ENCODE measurements around the gene ITGB1.
"Not testable (repeated sequence)": the region's sequence is repeated elsewhere in the genome, so short reads cannot be mapped to it uniquely, and the experiment has no call there.

The ITGB1 gene

GRCh38 chr10:32995751-32996150 is 37.7 kb upstream of the ITGB1 start:
- no peak overlapping the region for H3K4me3 ChIP-seq (ENCODE audit: low read depth, low read length)
- no peaks in the 10 kb centered on the region for H3K4me1 ChIP-seq
- no peaks in the 10 kb centered on the region for H3K27me3 ChIP-seq
- H3K9me3 ChIP-seq, result no peaks in the 10 kb centered on the region
- no peak for TF ChIP-seq CTCF (IDR thresholded peaks at IDR 0.05; ENCODE audit: low read depth, low read length)
- DNase-seq, result no peak
- H3K36me3 ChIP-seq, result no peaks in the 10 kb centered on the region

GRCh38 chr10:32995066-32995622 is 37.1 kb upstream of the ITGB1 start:
- Histone ChIP-seq H3K27me3 (no peaks in the 10 kb centered on the region), H3K9me3 (no peaks in the 10 kb centered on the region), H3K4me3 (ENCODE audit: low read depth, low read length) (no peak overlapping the region), H3K4me1 (no peaks in the 10 kb centered on the region), H3K36me3 (no peaks in the 10 kb centered on the region)
- no peak for DNase-seq
- TF ChIP-seq CTCF (IDR thresholded peaks at IDR 0.05; ENCODE audit: low read depth, low read length), result no peak

- H3K4me1 ChIP-seq; DNase-seq; H3K4me3 ChIP-seq (ENCODE audit: low read depth, low read length); H3K9me3 ChIP-seq; H3K36me3 ChIP-seq; H3K27me3 ChIP-seq: not testable (repeated sequence)
Measured at GRCh38 chr10:32994632-32995031, 36.6 kb upstream of the ITGB1 start.

- not testable (repeated sequence) for H3K4me1 ChIP-seq; H3K36me3 ChIP-seq; H3K9me3 ChIP-seq; H3K4me3 ChIP-seq (ENCODE audit: low read depth, low read length); DNase-seq; H3K27me3 ChIP-seq
Measured at GRCh38 chr10:32992310-32992709, 34.3 kb upstream of the ITGB1 start.

GRCh38 chr10:32990811-32991210 is 32.8 kb upstream of the ITGB1 start:
- no peak for TF ChIP-seq CTCF (IDR thresholded peaks at IDR 0.05; ENCODE audit: low read depth, low read length)
- no peak for DNase-seq
- H3K4me1 ChIP-seq, result no peaks in the 10 kb centered on the region
- H3K9me3 ChIP-seq, result no peaks in the 10 kb centered on the region
- H3K36me3 ChIP-seq, result no peaks in the 10 kb centered on the region
- H3K27me3 ChIP-seq, result no peaks in the 10 kb centered on the region
- H3K4me3 ChIP-seq (ENCODE audit: low read depth, low read length), result no peak overlapping the region

- no peaks in the 10 kb centered on the region for H3K9me3 ChIP-seq
- no peak for TF ChIP-seq CTCF (IDR thresholded peaks at IDR 0.05; ENCODE audit: low read depth, low read length)
- H3K4me1 ChIP-seq, result peaks cover 3% of the 10 kb centered on the region
- H3K27me3 ChIP-seq, result no peaks in the 10 kb centered on the region
- H3K36me3 ChIP-seq, result no peaks in the 10 kb centered on the region
- no peak overlapping the region for H3K4me3 ChIP-seq (ENCODE audit: low read depth, low read length)
- no peak for DNase-seq
Measured at GRCh38 chr10:32988604-32989003, 30.6 kb upstream of the ITGB1 start.

GRCh38 chr10:32987172-32987571 is 29.1 kb upstream of the ITGB1 start:
- Histone ChIP-seq H3K4me1 (peaks cover 11% of the 10 kb centered on the region), H3K4me3 (ENCODE audit: low read depth, low read length) (no peak overlapping the region), H3K36me3 (no peaks in the 10 kb centered on the region), H3K9me3 (no peaks in the 10 kb centered on the region), H3K27me3 (no peaks in the 10 kb centered on the region)
- TF ChIP-seq CTCF (IDR thresholded peaks at IDR 0.05; ENCODE audit: low read depth, low read length), result no peak
- DNase-seq, result no peak
